ENCODE results near the gene NOTUM. TPM values are rescaled to one million over a fixed set of nuclear protein-coding genes. Genes with fewer than 3 reads are reported as not detected.

NOTUM gene
- total RNA-seq, 1 donor from 2014 or later = 0.60 TPM

DNA sequence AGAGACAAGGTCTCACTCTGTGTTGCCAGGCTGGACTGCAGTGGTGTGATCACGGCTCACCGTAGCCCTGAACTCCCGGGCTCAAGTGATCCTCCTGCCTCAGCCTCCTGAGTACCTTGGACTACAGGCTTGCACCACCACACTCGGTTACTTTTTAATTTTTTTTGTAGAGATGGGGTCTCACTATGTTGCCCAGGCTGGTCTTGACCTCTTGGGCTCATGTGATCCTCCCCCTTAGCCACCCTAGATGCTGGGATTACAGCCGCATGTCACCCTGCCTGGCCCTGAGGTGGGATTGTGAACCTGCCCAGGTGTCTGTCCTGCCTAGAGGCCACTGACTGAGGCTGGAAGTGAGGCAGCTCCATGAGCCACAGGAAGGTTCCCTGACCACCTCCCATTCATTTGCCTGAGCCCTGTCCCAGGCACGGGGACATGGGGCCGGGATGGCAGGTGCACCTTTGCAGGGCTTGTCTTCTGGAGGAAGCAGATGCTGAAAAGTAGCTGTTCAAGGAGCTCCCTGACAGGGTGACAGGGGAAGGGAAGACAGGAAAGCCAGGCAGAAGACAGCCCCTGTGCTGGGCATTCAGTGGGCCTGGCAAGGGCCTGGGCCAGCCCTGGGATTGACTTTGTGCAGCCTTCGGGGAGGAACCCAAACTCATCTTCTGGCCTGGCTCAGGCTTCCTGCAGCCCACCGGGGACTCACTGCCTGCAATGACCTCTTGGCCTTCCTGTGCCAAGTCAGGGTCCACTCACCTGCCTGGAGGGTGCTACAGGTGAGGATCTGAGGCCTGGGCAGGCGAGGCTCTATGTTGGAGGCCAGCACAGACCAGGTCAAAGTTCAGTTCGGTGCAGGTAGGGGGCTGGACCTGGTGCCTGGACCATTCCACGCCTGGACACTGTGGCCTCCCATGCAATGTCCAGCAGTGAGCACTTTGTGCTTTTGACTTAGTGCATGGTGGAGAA lies 8.1 kb upstream of the NOTUM start:
- Mint-ChIP-seq H3K27ac (no peak overlapping the region), H3K36me3 (ENCODE audit: insufficient read depth) (no peaks in the 10 kb centered on the region), H3K27me3 (peaks cover 25% of the 10 kb centered on the region), H3K9me3 (ENCODE audit: low read depth) (no peaks in the 10 kb centered on the region), H3K4me1 (ENCODE audit: low read depth) (peaks cover 1% of the 10 kb centered on the region), H3K4me3 (ENCODE audit: low read depth) (no peak overlapping the region)
- no peak for DNase-seq (ENCODE audit: low spot score, unreplicated experiment)
- TF ChIP-seq, protein P1, sequence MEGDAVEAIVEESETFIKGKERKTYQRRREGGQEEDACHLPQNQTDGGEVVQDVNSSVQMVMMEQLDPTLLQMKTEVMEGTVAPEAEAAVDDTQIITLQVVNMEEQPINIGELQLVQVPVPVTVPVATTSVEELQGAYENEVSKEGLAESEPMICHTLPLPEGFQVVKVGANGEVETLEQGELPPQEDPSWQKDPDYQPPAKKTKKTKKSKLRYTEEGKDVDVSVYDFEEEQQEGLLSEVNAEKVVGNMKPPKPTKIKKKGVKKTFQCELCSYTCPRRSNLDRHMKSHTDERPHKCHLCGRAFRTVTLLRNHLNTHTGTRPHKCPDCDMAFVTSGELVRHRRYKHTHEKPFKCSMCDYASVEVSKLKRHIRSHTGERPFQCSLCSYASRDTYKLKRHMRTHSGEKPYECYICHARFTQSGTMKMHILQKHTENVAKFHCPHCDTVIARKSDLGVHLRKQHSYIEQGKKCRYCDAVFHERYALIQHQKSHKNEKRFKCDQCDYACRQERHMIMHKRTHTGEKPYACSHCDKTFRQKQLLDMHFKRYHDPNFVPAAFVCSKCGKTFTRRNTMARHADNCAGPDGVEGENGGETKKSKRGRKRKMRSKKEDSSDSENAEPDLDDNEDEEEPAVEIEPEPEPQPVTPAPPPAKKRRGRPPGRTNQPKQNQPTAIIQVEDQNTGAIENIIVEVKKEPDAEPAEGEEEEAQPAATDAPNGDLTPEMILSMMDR (IDR thresholded peaks at IDR 0.05; ENCODE audit: unreplicated experiment) = no peak

DNA sequence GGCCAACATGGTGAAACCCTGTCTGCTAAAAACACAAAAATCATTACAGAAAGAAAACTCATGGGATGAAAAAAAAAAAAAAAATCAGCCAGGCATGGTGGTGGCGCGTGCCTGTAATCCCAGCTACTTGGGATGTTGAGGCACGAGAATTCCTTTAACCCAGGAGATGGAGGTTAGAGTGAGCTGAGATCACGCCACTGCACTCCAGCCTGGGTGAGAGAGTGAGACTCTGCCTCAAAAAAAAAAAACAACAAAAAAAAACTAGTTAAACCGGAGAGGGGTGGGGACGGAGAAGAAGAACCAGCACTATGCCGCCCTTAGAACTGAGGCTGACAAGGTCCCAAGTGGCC lies 7.4 kb upstream of the NOTUM start:
- TF ChIP-seq, protein P1 (IDR thresholded peaks at IDR 0.05; ENCODE audit: unreplicated experiment) = no peak
- peak overlapping the region; percentile 52 for H3K27ac Mint-ChIP-seq

DNA sequence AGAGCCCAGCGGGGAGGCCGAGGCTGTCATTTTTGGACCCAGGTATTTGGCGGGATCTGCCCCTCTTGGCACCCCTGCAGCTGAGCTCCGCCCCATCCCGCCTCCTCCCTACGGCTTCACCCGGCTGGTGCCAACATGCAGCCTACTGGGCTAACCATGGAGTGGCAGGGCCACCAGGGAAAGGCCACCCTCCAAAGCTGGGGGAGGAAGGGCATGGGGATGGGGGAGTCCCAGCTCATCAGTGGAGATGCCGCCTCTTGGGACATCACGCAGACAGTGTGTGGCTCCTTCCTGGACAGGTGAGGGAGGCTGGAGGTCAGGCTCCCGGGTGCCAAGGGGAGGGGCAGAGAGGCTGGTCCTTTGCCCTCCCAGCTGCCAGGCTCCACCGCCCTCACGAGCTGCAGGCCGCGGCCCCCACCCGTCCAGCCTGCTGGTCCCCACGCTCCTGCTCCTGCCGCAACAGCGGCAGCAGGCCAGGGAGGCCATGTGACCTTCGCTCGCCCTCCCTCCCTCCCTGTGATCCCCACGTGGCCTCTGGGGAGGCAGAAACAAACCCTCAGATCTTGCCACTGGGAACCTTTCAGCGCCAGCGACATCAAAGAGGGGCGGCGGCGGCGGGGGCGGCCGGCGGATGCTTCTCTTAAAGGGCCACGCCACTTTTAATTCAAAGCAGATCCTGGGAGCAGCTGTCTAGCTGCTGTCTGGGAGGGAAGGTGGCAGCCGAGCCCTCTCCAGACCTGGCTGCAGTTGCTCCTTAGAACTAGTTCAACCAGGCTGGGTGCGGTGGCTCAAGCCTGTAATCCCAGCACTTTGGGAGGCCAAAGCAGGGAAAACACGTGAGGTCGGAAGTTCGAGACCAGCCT lies 6.8 kb upstream of the NOTUM start:
- TF ChIP-seq, protein P1 (IDR thresholded peaks at IDR 0.05; ENCODE audit: unreplicated experiment) = no peak
- H3K4me1 Mint-ChIP-seq (ENCODE audit: low read depth) = peaks cover 1% of the 10 kb centered on the region
- no peaks in the 10 kb centered on the region for H3K36me3 Mint-ChIP-seq (ENCODE audit: insufficient read depth)
- peaks cover 38% of the 10 kb centered on the region for H3K27me3 Mint-ChIP-seq
- peak; percentile 53 for DNase-seq (ENCODE audit: low spot score, unreplicated experiment)
- no peak overlapping the region for H3K4me3 Mint-ChIP-seq (ENCODE audit: low read depth)
- H3K9me3 Mint-ChIP-seq (ENCODE audit: low read depth) = no peaks in the 10 kb centered on the region
- H3K27ac Mint-ChIP-seq = peak overlapping the region; percentile 52

More for the DNA sequence above, 7.4 kb upstream of the NOTUM start:
- Mint-ChIP-seq H3K4me1 (ENCODE audit: low read depth) (peaks cover 1% of the 10 kb centered on the region), H3K27me3 (peaks cover 32% of the 10 kb centered on the region), H3K36me3 (ENCODE audit: insufficient read depth) (no peaks in the 10 kb centered on the region), H3K9me3 (ENCODE audit: low read depth) (no peaks in the 10 kb centered on the region), H3K4me3 (ENCODE audit: low read depth) (no peak overlapping the region)
- no peak for DNase-seq (ENCODE audit: low spot score, unreplicated experiment)

DNA sequence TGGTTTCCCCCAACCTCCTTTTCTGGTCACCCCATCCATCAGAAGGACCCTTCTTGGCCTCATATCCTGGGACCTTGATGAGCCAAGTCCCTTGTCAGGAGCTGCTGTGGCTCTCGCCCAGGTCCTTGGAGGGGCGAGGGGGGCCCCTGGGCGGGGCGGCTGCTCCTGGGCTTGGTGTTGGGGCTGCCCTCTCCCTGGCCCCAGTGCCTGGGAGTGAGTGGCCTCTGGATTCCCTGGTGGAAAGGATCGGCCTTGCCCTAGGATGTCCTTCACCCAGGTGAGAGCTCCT lies 6.2 kb upstream of the NOTUM start:
- TF ChIP-seq, protein P1 (IDR thresholded peaks at IDR 0.05; ENCODE audit: unreplicated experiment) = no peak
- Mint-ChIP-seq H3K9me3 (ENCODE audit: low read depth) (no peaks in the 10 kb centered on the region), H3K36me3 (ENCODE audit: insufficient read depth) (no peaks in the 10 kb centered on the region), H3K4me3 (ENCODE audit: low read depth) (no peak overlapping the region), H3K27me3 (peaks cover 44% of the 10 kb centered on the region), H3K4me1 (ENCODE audit: low read depth) (peaks cover 1% of the 10 kb centered on the region), H3K27ac (no peak overlapping the region)
- DNase-seq (ENCODE audit: low spot score, unreplicated experiment) = no peak
